Ammon's horn (tissue), 1 donor: ENCODE results near the gene WDR7.
"Not testable (repeated sequence)": the region's sequence is repeated elsewhere in the genome, so short reads cannot be mapped to it uniquely, and the experiment has no call there.

Source experiments
- DNase-seq: peaks from one replicate; pipeline ENCODE4 v3.0.0-alpha.2; 2016; ENCODE audit warnings: low spot score

Gene WDR7

DNA sequence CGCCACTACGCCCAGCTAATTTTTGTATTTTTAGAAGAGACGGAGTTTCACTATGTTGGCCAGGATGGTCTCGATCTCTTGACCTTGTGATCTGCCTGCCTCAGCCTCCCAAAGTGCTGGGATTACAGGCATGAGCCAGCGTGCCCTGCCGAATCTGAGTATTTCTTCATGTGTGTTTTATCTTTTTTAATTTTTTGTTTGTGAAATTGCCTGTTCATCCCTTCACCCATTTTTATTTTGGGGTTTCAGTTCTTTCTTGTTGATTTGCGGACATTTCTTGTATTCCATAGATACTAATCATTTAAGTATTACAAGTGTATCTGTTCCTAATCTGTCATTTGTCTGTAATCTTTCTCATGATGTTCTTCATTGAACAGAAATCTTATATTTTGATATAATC is 3.1 kb downstream of the WDR7 start:
- not testable (repeated sequence) for DNase-seq

DNA sequence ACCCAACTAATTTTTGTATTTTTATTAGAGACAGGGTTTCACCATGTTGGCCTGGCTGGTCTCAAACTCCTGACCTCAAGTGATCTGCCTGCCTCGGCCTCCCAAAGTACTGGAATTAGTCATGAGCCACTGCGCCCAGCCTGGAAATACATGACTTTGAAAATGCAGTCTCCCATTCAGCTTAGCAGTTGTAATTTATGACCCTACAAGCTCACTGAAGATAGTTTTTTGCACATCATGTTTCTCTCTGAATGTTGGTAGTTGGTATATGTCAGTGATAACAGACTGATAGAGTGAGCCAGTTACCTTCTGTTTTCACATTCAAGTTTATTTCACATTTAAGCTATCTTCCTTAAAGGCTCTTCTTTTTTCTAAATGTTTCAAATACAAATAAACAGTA is 7.1 kb downstream of the WDR7 start:
- no peak for DNase-seq

DNA sequence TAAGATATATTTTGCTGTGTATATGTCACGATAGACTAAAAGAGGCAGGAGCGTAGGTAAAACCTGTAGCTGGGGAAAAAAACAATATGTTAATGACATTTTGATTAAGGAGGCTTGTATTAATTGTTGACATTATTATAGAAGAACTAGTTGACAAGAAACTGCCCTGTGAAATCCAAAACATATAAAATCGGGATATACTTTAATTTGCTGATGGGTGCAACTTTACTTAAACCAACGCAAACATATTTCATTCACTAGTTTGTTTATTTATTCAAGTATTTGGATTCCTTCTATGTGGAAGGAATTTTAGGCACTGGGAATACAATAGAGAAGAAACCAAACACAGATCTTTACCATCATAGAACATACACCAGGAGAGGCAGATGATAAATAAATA is 8.0 kb downstream of the WDR7 start:
- no peak for DNase-seq

DNA sequence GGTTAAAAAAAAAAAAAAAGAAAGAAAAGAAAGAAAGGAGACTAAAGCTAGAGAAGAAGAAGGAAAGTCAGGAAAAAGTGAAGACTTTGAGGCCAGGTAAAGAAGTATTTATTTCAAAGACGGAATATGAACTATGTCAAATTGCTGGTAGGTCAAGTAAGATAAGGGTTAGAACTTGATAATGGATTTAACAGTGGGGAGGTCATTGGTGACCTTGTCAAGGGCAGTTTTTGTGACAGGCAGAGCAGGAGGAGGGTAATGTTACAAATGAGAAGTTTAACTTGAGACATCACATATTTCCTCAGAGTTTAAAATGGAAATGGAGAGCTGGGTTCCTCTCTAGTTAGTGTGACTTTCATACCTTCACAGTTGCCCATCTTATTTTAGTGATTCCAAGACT is 9.5 kb downstream of the WDR7 start:
- DNase-seq: no peak

DNA sequence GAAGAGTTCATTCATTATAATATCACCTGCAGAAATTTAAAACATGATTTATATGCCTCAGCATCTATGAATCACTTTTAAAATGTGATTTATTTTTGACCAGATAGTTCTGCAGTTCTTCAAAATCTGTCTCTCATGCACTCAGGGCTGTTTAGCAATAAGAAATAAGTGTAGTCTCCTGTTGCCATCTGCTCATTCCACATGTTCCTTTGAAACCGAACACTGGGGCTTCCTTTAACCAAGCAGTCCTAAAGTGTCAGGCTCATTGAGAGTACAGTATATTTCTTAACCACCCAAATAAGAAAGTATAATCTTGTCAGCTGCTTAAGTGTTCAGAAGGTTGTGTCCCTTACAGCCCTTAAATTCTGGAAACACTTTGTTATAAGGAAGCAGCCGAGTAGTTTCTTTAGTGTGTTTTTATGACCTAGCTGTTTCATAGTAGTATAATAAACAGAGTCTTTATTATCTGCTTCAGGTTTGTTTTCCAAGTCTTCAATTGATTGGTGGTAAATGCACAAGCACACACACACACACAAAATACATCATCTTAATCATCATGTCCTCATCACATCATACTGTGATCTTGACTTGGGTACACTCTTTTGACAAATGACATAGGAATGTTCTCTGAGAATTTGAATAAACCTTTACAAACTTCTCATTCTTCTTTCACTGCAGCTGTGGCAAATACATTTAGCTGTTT is 10.4 kb downstream of the WDR7 start:
- DNase-seq: no peak

DNA sequence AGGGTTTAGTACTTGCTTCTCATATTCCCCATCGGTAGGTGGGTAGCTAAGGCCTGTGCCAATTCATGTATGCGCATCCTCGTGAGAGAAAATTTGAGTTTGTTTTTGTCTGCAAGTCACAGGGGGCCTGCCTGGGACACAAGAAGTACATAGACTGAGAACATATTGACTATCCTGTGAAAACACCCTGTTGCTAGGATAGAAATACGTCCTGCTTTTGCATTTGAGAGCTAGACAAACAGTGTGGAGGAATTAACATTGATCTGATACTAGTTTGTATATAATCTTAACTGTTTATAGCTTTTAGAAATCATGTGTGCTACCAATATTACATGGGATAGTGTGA is 10.9 kb downstream of the WDR7 start:
- no peak for DNase-seq

DNA sequence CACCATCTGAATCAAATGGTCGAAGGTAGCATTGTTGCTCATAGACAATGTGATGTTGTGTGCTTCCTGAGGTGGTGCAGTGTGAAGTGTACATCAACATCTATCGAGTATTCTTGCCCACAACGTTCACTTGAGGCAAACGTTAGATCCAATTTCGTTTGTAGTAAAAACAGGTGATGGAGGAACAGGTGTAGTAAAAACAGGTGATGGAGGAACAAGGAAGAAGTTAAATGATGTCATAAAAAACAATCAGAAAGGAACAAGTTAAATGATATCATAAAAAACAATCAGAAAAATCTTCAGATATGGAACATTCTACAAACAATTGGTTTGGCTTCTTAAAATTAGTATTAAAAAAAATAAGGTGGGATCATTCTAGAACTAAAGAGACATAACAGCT is 11.3 kb downstream of the WDR7 start:
- no peak for DNase-seq

DNA sequence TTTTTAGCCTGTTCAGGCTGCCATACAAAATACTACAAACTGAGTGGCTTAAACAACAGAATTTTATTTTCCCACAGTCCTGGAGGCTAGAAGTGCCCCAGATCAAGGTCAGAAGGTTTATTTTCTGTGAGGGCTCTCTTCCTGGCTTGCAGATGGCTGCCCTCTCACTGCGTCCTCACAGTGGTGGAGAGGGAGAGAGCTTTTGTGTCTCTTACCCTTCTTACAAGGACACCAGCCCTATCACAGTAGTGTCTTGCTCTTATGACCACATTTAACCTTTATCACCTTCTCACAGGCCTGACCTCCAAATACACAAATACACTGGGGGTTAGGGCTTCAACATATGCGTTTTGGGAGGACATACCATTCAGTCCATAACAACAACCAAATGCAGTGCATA is 11.7 kb downstream of the WDR7 start:
- DNase-seq: no peak

DNA sequence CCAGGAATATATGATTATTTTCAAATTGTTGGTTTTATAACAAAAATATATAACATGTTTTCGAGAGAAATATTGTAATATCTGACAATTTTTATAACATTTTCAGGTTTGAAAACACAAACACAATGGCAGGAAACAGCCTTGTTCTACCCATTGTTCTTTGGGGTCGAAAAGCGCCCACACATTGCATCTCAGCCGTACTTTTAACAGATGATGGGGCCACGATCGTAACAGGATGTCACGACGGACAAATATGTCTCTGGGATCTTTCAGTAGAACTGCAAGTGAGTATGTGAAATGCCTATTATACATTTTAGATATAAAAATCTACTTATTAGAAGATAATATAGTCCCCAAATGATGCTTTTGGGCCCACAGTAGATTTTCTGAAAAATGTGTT is 21.2 kb downstream of the WDR7 start:
- DNase-seq: no peak

DNA sequence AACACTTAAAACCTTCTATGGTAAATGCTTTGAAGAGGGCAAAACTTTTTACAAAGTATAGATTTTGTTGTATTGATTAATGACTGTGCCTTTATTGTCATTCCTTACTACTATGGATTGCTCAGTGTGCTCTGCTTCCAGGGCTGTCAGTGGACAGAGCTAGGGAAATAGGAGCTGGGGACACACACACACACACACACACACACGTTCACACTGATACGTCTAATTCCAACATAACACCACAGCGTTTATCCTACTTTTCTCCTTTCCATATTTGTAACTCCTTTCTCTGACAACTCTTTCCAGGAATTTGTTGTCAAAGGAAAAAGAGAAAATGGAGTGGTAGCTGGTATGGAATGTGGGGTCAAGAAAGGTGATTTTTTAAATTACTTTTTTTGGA is 21.8 kb downstream of the WDR7 start:
- no peak for DNase-seq

DNA sequence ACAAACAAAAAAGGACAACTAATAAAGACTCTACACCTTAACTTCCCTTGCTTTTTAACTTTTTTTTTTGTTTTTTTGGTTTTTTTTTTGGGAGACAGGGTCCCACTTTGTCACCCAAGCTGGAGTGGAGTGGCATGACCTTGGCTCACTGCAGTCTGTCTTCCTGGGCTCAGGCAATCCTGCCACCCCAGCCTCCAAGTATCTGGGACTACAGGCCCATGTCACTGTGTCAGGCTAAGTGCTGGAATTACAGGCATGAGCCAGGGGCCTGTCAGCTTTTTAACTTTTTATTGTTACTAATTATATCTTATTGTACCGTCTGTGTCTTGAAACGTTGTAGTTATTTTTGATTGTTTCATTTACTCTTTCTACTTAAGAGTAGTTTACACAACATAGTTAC is 25.5 kb downstream of the WDR7 start:
- no peak for DNase-seq

DNA sequence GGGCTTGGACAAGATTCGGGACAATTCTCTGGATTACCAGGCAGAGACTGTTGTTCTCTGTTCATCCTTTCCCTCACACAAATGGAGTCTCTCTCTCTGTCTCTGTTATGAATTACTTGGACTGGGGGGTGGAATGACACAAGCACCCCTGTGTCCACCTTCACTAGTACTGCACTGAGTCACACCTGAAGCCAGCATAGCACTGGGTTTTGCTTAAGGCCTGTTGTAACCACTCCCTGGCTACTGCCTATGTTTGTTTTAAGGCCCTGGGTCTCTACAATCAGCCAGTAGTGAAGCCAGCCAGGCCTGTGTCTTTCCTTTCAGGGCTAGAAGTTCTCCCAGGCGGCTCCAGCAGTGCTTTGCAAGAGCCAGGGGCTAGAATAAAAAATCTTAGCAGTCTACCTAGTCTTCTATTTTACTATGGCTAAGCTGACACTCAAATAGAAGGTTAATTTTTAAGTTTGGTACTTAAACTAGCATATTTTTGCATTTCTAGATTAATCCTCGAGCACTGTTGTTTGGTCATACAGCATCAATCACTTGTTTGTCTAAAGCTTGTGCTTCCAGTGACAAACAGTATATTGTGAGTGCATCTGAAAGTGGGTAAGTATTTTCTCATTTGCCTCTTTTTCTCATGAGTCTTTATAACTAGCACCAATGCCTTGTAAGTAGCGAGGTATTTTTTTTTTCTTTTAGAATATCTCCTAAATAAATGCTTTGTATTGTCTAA is 27.8 kb downstream of the WDR7 start:
- DNase-seq: peak; percentile 35

DNA sequence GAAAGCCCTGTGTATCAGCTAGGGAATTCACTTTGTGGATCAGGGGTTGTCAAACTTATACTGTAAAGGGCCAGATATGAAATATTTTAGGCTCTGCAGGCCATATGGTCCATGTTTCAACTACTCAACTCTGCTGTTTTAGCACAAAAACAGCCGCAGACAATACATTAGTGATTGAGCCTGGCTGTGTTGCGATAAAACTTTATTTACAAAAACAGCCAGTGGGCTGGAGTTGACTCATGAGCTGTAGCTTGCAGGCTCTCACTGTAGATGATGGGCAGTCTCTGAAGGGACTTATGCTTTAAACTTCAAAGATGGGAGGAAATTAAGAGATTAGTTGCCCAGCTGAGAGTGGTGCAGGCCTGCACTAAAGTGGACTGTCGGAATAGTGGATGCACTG is 33.1 kb downstream of the WDR7 start:
- DNase-seq: no peak

DNA sequence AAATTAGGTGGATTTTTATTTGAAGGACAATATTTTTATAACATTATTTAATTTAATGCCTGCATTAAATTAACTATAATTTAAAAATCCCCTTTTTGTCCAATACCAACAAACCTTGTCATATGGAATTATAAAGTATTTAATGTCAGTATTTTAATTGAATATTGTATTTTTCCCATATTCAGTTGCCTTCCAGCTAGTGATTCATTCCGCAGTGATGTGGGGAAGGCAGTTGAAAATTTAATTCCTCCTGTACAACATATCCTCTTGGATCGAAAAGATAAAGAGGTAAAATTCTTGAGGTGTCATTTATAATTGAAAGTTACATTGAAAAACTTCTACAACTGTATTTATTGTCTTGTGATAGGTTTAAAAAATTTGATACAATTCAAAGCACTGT is 40.4 kb downstream of the WDR7 start:
- DNase-seq: no peak

DNA sequence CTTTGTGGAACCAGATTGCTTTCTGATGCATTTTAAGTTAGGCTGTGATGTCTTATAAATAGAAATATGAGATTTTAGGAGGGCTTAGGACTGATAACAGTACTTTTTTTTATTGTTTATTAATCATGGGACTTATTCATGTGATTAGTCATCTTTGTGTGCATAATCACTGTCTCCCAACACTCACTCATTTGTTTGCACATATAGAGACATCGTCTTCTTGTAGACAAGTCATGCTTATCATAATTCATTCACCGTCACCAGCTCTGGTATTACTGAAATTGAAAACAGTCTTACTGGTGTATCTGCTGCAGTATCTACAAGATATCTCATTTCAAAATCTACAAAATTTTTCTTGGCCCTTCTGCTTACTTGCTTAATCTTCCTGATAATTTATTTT is 45.8 kb downstream of the WDR7 start:
- no peak for DNase-seq

DNA sequence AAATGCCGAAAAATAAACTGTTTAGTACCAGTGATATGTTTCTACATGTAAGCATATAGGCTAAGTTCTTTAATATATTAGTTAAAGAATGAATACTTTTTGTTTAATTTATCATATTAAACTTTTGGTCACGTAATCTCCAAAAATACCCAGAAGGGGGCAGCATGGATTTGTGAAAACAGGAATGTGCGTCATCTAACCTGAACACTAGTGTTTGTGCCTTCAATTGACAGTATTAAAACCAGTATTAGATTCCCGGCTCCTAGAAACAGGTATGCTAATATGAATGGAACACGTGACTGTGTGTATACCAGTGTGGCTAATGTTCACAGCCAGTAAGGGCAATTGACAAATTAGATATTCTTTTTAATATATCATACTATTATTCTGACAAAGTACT is 51.8 kb downstream of the WDR7 start:
- peak; percentile 27 for DNase-seq

DNA sequence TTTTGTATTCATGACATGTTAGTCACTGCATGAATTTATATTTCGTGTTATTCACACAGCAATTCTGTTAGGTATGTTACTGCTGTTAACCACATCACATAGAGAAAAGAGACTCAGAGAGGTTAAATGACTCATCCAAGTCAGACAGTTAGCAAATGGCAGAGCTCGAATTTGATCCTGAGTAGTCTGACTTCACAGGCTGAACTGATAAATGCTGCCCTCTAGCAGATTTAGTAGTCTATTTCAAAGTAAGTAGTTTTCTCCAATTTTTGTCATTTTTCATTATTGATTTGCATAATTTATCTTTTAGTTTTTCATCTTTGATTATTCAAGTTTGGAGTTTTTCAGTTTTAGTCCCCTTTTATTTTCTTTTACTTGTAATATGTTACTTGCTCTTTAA is 58.3 kb downstream of the WDR7 start:
- DNase-seq: no peak

DNA sequence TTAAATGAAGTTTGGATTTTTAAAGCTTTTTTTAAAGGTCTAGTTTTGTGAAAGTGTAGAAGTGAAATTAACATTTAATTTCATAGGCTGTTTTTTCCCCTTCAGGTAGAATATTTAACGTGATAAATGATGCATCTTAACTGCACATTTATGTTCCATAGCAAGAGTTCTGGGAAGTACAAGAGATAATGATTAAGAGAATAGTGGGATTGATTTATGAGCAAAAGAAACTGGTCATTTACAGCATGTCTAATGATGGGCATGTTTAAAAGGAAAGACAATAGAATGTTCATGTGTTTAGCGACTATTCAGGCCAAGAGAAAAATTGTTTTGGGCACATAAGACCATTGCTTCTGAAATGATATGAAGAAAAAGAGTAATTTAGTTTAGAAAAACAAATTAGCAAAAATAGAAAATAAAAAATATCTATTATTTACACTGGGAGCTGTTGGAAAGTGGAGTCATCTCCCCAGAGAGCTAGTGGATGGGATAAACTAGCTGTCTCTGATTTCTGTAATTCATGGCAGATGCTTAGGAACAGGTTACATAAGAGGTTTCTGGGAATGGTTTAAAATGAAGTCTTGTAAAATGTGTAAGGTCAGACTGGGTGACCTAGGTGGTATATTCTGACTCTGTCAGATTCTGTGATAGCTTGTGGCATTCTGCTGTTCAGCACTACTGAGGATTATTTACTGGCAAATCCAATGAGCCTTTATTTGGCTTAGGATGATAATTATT is 60.7 kb downstream of the WDR7 start:
- no peak for DNase-seq

DNA sequence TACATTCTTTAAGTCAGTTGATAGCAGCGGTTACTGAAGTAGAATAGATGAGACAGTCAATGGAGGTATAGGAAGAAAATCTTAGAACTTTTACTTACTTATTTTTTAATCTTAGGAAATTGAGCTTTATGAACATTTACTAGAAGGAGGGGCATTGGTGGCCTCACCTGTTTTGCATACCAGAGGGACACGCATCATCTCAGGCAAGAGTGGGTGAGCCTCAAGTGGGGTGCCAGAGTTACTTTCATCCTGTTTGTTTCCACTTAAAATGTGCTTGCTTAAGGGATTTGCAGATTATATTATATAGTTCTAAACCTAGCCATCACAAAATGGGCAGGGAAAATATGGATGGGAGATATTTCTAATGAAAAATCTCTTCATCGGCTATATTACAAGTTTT is 61.6 kb downstream of the WDR7 start:
- DNase-seq: no peak

DNA sequence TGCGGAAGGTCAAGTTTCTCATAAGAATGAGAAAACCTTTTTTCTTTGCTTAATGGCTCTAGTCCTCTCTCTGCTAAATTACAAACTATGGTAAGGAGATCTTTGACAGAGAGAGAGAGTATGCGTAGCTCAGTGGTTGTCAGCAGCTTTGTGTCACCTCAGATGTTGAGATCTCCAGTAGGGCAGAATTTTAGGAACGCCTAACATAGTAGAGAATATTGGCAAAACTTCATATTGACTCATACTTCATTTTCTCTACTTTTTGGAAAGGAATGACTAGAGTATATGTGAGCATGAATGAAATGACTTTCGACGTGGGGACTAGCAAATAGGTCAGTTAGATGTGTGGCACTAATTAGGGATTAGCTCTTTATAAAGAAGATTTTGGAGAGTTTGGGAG is 64.0 kb downstream of the WDR7 start:
- DNase-seq: no peak

DNA sequence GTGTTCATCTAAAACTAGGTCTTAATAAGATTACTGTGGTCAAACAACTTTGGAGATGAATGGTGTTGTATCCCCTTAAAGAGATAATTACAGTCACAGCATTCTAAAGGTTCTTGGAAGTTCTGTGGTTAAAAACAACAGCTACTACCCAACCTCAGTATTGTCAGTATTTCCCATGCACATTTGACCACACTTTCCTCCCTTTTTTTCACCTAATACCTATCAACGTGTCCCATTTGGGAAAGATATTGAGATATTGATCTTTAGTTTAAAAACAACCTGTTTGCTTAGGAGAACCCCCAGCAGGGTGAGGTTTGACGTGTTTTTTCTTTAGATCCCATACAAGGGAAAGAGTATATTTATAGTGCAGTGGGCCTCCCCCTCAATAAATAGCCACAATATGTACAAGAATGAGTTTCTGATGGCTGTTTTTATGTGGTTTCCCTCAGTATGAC is 65.6 kb downstream of the WDR7 start:
- no peak for DNase-seq

DNA sequence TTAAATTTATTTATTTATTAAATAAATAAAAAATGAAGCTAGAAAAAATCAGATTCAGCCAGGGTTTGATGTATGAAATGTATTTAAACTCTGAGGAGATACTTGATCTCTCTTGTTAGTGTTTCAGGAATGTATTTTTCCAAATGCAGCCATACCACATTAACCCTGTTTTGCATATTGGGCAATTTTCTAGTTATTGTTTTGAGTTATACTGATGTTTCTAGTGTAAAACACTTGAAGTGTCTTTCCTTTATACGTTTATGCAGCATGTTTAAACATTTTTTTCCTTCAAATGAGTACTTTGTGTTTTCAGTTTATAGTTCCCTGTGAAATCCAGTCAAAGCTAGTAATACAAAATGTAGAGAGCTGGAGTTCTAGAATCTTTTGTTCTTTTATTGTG is 69.9 kb downstream of the WDR7 start:
- DNase-seq: no peak

DNA sequence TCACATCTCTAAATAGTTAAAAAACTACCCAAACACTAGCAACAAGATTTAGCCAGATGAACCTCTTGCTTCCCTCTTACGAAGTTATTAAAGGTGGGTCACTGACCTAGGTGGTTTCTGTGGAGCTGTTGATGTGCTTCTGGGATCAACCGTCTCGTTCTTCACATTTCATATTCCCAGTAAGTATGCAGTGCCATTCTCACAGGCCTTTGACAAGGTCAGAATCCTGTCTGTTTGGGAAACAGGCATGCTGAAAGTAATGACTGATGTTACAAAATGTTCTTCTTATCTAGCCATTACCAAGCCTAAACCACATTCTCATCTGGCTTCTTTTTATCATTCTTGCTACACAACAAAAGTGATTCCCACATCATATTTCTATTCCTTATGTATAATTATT is 70.3 kb downstream of the WDR7 start:
- DNase-seq: no peak
